HG03097 (cell line): ENCODE data around the gene PICK1.
"Not testable (repeated sequence)": the region's sequence is repeated elsewhere in the genome, so short reads cannot be mapped to it uniquely, and the experiment has no call there.

ENCODE experiments used
- ATAC-seq: cut with Tn5 transposase; IDR thresholded peaks from one replicate; pipeline ENCODE4 v1.9.1; 2021; ENCODE audit not compliant: unreplicated experiment, low FRiP score

The PICK1 gene

DNA sequence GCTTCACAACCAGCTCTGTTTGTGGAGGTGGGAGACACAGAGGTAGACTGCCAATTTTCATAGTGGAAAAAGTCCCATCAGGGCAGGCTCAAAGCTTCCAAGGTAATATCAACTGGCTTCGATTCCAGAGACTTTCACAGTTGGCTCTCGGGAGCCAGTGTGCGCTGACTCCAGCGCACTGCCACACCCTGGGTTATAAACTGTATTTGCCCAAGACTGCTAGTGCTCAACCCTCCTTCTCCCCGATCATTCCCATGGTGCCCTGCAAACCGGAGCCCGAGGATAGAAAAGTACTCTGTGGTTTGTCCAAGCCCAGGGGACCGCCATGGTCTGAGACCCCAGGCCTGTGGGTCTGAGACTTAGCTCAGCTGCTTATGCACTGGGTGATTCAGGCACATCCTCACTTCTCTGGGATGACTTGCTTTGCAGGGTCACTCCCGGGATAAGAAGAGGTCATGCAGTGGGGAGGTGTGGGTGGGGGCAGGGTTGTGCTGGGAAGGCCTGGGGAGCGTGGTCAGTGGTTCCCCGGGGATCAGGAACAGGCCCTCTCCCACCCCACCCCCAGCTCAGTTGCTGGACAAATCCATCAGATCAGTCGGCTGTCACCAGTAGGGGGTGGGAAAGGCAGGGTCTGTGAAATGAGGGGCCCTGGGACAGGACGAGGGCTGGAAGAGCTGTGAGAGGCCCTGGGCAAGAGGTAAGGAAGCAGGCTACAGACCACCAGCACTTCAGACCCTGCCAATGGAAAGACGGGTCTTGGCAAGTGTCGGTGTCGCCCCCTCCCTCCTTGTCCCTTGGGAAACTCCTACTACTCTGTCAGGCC lies 26.7 kb upstream of the PICK1 start:
- ATAC-seq = no peak

DNA sequence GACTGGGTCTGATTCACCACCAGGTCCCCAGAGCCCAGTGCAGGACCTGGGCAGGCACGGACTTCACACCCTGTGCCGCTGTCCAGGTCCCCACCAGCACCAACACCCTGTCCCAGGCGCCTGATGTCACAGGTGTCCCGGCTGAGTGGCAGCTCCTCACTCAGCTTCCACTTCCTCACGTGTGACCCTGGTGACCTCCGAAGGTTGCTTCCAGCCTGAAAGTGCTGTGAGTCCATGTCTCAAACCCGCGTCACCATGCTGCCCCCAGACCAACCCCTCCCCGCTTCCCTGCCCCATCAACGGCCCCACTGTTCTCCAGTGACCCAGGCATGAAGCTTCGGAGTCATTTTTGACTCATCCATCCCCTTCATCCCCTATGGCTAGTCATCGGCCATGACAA lies 25.7 kb upstream of the PICK1 start:
- no peak for ATAC-seq

DNA sequence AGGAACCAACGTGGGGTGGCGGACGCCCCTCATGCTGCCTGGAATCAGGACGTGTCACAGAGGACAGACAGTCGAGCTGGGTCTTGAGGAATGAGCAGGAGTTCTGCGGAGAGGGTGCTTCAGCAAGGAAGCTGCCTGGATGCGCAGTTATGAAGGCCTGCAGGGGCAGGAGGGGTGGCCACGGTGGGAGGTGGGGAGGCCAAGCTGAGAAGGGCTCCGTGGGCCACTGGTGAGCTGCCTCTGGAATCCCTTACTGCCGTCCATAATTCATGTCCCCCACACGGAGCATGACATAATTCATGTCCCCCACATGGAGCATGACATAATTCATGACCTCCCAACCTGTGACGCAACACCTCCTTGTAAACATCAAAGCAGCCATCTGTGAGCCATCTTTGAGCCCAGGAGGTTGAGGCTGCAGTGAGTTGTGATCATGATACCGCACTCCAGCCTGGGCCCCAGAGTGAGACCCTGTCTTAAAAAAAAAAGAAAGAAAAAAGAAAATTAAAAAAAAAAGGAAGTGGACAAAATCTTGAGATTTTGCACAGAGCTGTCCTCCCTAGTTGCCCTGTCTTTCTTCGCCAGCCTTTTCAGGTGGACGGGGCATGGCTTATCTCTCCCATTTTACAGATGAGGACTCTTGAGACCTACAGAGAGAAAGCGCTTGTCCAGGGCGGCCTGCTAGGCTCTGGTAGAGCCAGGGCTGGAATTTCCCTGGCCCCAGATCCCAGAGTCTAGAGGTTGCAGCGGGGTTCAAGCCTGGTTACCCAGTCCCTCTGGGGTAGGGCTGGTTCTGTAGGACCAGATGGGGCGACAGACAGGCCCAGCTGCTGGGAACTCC lies 24.3 kb upstream of the PICK1 start:
- ATAC-seq = no peak

DNA sequence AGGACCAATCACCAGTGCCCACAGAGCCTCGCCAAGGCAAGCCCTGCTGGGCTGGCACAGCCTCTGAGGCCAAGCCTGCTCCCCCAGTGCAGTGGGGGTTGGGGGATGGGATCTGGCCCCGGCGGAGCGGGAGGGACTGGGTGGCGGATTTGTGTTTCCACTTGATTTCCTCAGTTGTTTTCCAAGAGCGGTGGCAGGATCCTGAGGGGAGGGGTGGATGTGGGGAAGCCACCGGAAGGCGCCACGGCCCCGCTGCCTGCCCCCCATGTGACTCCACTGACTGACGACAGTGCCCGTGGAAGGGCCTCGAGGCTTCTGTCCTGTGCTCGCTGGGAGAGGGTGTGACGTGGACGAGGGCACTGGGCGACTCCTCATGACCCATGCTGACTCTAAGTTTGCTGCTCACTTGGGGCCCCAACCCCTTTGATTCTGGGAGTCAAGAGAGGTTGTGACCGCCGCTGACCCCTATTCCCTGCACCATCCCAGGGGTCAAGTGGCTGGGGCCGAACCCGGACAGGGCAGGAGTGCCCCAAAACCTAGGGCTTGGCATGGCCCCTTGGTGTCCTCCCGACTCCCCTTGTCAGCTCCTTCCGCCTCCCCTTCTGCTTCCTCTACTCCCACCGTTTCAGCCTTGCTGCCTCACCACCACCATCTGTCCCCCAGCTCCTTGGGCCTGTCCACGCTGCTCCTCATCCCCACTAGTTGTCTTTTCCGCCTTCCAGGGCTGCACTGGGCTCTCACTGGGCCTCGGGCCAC lies 23.5 kb upstream of the PICK1 start:
- no peak for ATAC-seq

DNA sequence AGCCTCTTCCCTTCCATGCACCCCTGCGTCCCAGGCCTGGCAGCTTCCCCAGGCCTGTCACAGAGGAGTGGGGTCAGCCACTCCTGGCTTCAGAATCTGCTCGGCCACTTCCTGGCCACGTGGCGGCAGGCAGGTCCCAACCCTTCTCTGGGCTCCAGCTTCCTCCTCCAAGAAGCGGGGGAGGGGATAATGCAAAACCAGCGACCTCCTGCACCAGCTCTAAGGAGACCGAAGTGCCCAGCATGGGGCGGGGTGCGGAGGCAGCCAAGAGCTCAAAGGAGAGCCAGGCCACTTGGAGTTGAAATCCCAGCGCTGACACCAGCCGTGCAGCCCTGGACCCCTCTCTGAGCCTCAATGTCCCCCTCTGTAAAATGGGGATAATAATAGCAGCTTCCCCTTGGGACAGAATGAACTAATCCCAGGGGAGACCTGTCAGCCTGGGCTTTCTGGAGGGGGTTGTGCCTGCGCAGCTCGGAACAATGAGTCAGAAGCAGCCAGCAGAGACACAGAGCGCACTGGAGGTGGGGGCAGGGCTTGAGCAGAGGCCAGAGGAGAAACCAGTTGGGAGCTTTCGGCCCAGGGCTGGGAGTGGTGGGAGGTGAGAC lies 22.8 kb upstream of the PICK1 start:
- no peak for ATAC-seq

DNA sequence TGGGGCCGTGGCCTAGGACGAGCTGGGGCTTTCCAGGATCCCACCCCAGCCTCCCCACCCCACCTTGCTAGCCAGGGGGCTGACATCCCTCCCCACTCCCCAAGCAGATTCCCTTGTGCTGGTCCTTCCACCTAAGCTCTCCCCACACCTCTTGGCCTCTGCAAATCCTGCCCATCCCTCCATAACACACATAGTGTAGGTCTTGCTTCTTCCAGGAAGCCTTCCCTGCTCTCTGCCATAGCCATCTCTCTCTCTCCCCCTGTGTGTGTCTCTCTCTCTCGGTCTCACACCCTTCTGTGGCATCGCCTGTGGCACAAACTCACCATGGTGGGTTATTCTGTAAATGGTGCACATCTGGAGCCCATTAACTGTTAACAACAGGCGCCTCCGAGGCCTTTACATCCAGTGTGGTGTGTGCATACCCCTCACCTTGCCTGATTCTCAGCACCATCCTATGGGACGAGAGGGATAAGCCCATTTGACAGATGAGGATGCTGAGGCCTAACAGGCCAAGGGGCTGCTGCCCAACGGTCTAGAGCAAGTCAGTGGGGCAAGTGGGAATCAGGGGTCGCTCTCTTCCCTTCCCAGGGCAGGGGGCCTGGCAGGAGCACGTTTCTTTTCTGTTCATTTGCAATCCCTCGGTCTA lies 22.2 kb upstream of the PICK1 start:
- ATAC-seq = no peak

DNA sequence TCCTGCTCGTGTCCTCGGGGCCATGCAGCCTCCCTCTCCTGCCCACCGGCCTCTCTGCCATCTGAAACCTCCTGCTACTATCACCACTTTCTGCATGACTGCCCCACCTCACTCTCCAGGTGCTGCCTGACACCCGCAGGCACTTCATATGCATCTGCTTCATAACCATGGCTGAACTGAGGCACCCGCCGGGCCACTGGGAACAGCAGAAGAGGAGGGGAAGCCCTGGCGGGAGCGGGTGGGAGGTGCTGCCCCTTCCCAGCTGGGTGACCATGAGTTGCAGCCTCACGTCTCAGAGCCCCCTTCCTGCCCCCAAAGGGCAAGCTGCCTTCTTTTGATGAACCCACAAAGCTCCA lies 21.7 kb upstream of the PICK1 start:
- no peak for ATAC-seq

DNA sequence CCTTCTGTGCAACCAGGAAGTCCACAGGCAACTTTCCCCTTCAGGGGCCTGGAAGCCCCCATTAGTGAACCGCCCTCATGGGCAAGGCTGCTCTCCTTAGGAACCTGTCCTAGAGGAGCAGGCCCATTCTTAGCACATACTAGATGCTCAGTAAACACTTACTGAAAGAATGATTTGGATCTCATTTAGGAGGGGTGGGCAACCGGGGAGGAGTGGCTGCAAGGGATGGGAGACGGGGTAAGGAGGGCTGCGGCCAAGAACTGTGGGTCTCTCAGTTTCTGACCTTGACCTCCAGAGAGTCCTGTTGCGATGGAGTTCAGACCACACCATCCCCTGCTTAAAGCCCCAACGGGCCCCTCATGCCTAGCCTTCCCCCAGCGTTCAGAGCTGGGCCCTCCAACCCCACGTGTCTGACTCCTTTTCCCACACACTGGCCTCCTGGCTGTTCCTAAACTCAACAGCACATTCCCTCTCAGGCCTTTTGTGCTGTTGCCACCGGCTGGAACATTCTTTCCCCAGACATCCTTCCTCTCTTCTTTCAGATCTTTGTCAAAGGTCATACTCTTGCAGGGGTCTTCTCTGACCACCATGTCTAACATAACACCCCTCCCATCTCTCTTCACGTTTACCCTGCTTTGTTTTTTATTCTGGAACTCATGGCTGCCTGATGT lies 20.7 kb upstream of the PICK1 start:
- ATAC-seq = no peak

DNA sequence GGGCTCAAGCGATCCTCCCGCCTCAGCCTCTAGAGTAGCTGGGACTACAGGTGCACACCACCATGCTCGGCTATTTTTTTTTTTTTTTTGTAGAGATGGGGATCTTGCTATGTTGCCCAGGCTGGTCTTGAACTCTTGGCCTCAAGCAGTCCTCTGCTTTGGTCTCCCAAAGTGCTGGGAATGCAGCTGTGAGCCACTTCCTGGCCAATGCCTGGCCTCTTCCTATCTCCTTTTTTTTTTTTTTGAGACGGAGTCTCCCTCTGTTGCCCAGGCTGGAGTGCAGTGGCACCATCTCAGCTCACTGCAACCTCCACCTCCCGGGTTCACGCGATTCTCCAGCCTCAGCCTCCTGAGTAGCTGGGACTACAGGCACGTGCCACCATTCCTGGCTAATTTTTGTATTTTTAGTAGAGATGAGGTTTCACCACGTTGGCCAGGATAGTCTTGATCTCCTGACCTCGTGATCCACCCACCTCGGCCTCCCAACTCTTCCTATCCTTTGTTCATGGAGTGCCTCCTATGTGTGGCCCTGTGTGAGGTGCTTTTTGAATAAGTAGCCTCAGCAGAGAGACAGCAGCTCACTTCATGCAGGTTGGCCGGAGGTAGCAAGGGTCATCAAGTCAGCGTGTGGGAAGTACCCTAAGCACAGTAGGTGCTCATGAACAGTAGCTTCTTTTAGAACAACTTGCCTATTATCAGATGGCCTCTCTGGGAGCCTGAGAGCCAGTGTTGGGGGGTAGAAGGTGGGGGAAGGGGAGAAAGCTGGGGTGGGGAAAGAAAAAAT lies 19.6 kb upstream of the PICK1 start:
- ATAC-seq = not testable (repeated sequence)

DNA sequence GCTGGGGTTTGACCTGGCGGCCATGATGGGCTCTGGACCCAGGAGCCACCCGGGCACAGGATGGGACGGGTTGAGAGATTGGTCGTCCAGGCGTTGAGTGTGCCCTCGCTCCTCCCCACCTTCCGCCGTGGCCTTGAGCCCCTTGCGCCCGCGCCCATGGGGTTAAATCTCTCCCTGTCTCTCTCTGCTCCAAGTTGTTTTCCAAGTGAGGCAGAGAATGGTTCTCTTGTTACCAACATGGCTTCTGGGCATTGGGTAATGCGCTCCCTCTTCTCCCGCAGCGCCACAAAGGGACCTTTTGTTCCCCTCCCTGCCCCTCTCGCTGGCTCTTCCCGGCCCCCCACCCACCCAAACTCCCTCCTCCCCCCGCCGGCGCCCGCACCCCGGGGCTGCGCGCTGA lies 18.8 kb upstream of the PICK1 start:
- no peak for ATAC-seq

DNA sequence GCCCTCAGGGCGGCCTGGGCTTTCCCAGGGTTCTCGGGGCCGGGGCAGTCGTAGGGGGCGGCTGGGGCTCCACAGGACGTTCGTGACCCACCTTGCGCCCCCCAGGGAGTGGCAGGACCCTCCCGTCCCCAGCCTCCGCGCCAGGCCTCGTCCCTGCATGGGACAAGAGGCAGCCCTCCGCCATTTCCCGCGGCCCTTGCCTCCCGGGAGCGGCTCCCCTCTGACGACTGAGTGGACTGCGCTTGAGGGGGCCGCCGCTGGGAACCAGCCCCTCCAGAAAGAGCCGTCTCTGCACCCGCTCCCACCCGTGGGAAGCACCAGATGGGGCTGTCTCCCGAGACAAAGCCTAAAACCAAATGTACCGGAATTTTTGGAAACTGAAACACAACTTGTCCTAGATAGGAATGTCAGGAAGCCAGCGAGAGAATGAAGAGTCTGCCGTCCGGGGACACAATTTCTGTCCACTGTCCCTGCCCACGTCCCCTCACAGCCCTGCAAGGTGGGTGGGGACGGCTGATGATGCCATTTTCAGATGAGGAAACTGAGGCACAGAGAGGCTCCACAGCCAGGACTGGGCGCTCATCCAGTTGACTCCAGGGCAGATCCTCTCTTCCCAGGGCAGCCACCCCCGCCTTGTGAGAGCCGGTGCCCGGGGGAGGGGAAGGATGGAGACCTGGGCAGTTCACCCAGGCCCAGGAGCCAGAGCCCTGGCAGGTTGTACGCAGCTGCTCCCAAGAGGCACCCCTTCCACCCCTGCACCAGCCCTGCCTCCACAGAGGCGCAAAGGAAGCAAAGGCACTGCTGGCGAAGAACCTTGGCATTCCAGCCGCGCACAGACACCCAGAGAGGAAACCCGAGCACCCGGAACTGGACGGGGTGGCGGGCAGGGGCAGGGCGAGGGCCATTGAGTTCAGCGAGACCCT lies 18.1 kb upstream of the PICK1 start:
- ATAC-seq = no peak

DNA sequence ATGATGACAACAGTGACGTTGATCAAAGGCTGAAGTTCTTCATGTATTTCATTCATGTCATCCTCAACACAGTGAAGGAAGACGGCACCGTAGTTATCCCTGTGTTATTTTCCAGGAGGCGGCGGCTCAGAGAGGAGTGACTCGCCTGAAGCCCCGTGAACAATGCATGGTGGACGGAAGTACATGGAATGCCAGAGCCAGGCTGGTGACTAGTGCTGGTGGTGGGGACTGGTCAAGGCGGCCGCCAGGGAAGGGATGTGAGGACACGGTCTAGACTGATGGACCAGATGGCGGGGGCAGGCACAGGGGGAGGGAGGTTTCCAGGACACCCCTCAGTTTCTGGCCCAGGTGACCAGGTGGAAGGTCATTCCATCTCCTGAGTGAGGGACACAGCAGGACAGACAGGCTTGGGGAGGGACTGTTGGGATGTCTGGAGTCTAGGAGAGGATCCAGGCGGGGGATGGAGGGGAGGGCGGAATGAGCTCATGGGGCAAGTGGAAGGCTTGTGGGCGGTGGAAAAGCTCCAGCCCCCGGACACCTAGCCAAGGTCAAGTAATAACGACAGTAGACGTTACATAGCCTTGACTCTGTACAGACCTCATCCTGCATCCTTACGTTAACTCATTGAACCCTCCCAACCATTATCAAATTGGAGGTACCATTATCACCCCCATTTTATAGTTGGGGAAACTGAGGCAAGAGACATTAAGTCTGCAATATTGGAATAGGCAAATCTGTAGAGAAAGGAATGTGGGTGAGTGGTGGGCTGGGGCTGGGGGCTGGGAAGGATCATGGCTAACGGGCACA lies 16.0 kb upstream of the PICK1 start:
- ATAC-seq = no peak

DNA sequence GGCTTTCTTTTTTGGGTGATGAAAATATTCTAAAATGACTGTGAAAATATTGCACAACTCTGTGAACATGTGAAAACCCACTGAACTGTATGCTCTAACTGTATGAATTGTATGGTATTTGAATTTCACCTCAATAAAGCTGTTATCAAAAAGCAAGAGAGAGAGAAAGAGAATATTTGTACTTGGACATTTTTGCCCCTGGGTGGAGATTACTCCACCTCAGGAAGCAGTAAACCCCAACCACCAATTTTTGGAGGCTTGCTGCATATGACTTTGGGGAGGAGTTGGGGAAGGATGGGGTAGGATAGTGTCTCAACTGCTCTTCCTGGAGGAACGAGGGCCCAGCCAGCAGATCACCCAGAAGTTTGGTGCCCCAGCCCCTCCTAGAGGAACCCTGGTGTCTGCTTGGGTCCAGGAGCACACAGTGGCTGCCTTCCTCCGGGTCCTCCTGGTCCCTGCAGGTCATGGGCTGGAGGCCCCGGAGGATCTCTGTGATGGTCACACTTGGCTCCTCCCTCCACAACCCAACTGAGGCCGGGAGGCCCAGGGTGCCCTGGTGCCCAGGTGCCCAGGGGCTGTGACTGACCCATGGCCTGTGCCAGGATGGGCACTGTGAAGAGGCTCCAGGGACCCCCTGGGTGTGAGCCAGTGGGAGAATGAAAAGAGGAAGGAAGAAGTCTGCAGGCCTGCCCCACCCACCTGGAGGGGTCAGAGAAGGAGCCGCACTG lies 15.3 kb upstream of the PICK1 start:
- ATAC-seq = no peak

DNA sequence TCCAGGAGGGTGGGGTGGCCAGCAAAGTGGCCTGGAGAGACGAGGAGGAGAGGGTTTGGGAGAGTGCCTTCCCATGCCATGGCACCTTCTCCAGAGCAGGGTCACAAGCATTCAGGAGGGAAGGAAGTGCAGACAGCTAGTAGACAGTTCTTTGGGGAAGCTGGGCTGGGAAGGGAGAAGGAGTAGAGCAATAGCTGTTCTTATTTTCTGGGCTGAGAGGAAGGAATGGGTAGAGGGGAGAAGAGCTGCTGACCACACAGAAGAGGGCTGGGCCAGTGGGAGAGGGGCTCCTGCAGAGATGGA lies 14.8 kb upstream of the PICK1 start:
- no peak for ATAC-seq

DNA sequence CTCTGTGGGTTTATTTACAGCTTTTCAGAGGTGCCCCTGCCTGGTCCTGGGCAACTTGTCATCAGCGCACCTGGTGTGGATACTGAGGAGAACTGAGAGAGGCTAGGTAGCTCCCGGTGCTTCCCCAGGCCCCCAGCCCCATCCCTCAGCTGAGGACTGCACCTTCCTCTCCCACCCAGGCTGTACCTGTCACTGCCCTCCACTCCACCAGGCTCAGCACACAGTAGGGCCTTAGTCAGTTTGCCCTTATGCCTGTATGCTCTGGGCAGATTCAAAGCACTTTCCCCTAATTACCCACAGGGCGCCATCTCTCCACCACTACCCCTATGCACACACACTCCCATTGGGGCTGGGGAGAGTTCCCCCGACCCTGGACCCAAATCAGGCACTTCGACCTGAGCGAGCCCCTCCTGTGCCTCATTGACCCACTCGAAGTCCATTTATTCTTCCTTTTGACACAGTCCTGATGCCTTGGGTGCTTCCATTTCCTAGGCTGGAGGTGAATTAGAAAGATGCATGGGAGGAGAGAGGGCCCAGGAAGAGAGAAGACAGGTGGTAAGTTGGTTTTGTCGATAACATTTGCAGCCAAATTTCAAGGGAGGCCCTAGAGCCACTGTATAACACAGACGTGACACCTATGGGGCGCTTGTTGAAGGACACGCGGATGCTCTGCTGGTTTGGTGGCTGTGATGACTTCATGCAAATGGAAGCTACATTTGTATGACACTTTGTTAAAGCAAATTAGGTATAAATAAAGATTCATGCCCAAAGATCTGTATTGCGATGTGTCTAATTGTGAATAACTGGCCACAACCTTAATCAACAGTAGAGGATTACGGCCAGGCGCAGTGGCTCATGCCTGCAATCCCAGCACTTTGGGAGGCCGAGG lies 13.8 kb upstream of the PICK1 start:
- no peak for ATAC-seq
